A673 (cell line): ENCODE measurements around the gene BTBD2. TPM values are rescaled to one million over a fixed set of nuclear protein-coding genes. Genes with fewer than 3 reads are reported as not detected.

Experiments
- BruUV-seq: library from RNA; stranded (reverse); fragments of 400-500 nt; replicated peaks from 2 replicates; lab custom pipeline; 2021; lab: Mats Ljungman, UMichigan
- CTCF ChIA-PET: fragments of 300-600 bp; sonication (Branson Sonifier 250); formaldehyde crosslinking; loops from one replicate; lab custom pipeline; 2022; ENCODE audit warnings: antibody characterized with exemption; lab: Charles Lee
- POLR2A ChIA-PET: fragments of 300-600 bp; sonication (Branson Sonifier 250); formaldehyde crosslinking; loops from one replicate; lab custom pipeline; 2022; ENCODE audit warnings: antibody characterized with exemption; ENCODE audit not compliant: low non-redundant PET; lab: Charles Lee
- DNase-seq: peaks from one replicate; pipeline ENCODE4 v3.0.0-alpha.2; 2015; ENCODE audit warnings: low spot score
- H3K27ac ChIP-seq: fragments of 200-600 bp; sonication (generic); 2 replicates; pipeline ENCODE4 v1.5.1; 2016; ENCODE audit warnings: mixed run types, low read depth, mild to moderate bottlenecking, mixed read lengths, antibody characterized with exemption, low read length; ENCODE audit not compliant: poor library complexity, severe bottlenecking
- H3K27me3 ChIP-seq: fragments of 200-600 bp; sonication (generic); replicated peaks from 2 replicates; pipeline ENCODE4 v1.6.1; 2017; ENCODE audit warnings: mixed run types, low read depth, mild to moderate bottlenecking, mixed read lengths, antibody characterized with exemption, low read length; ENCODE audit not compliant: insufficient read depth, poor library complexity
- H3K36me3 ChIP-seq: fragments of 200-600 bp; sonication (generic); 2 replicates; pipeline ENCODE4 v1.6.1; 2016; ENCODE audit warnings: mixed run types, mild to moderate bottlenecking, mixed read lengths, antibody characterized with exemption, low read length; ENCODE audit not compliant: insufficient read depth, poor library complexity, severe bottlenecking
- H3K4me1 ChIP-seq: fragments of 200-600 bp; sonication (generic); 2 replicates; pipeline ENCODE4 v1.6.1; 2017; ENCODE audit warnings: mixed run types, mild to moderate bottlenecking, mixed read lengths, antibody characterized with exemption, low read length; ENCODE audit not compliant: insufficient read depth, poor library complexity, severe bottlenecking
- H3K4me3 ChIP-seq: fragments of 200-600 bp; sonication (generic); 2 replicates; pipeline ENCODE4 v1.5.1; 2016; ENCODE audit warnings: low read depth, mixed run types, mild to moderate bottlenecking, mixed read lengths, low read length; ENCODE audit not compliant: poor library complexity, severe bottlenecking
- H3K9me3 ChIP-seq: fragments of 200-600 bp; sonication (generic); 2 replicates; pipeline ENCODE4 v1.6.1; 2016; ENCODE audit warnings: mixed run types, low read depth, mild to moderate bottlenecking, mixed read lengths, antibody characterized with exemption, low read length; ENCODE audit not compliant: poor library complexity, severe bottlenecking
- EZH2 ChIP-seq: fragments of 200-600 bp; sonication (generic); IDR thresholded peaks from 2 replicates; pipeline ENCODE4 v1.6.1; 2017; ENCODE audit warnings: borderline replicate concordance, low read depth, mild to moderate bottlenecking, mixed read lengths, antibody characterized with exemption, low read length; ENCODE audit not compliant: poor library complexity, severe bottlenecking
- intact Hi-C: fragments of 100-400 bp; cut with micrococcal nuclease; formaldehyde crosslinking; loops from one replicate; pipeline ENCODE4 v1.10.0; 2022; ENCODE audit not compliant: unreplicated experiment
- total RNA-seq: library from RNA; stranded (reverse); gene quantifications from 2 replicates; pipeline ENCODE4 v1.2.3, GENCODE V29; 2021
- TF ChIP-seq, protein P1 (sequence below): fragments of 300-800, 200-600 bp; sonication (generic); conservative IDR thresholded peaks from 2 replicates; pipeline ENCODE4 v1.5.1; 2017; ENCODE audit warnings: low read depth, mild to moderate bottlenecking, antibody characterized with exemption, low read length, moderate library complexity, mixed read lengths

BTBD2 gene
- total RNA-seq, 1 experiment from 2014 or later = 91.7 TPM

DNA sequence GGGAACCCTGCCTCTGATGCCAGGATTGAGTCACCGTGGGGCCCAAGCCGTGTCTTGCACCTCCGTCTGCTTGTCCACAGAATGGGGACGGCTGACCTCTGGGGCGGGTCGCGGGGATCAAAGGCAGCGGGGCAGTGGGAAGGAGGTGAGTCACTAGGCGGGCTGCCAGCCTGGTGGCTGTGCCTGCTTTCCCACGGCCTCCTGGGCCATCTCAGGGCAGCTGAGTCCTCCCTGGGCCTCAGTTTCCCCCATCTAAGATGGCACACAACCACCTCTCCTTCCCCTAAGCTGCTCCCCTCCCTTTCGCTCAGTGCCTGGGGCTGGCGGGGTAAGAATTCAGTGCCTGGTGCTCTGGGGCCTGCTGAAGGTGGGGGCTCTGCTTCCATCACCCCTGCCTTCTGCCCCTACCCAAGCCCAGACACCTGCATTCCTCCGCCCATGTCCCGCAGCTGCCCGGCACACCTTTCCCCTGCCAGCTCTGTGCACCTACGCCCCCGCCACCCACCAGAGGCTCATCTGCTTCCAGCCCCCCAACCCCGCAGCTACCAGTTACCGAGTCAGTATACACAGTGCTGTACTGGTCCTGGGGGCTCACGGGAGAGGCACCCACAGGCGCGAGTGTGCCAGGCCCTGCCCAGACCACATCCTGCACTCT is 32.1 kb upstream of the BTBD2 start:
- DNase-seq = no peak
- H3K9me3 ChIP-seq = no peaks in the 10 kb centered on the region
- no peak overlapping the region for H3K4me3 ChIP-seq
- POLR2A ChIA-PET = no interaction called here
- no peaks in the 10 kb centered on the region for H3K27me3 ChIP-seq
- intact Hi-C loops = no loop called here
- BruUV-seq = no TSS peak
- H3K27ac ChIP-seq = no peak overlapping the region
- H3K36me3 ChIP-seq = peaks cover 11% of the 10 kb centered on the region
- peaks cover 18% of the 10 kb centered on the region for H3K4me1 ChIP-seq
- TF ChIP-seq, protein P1, sequence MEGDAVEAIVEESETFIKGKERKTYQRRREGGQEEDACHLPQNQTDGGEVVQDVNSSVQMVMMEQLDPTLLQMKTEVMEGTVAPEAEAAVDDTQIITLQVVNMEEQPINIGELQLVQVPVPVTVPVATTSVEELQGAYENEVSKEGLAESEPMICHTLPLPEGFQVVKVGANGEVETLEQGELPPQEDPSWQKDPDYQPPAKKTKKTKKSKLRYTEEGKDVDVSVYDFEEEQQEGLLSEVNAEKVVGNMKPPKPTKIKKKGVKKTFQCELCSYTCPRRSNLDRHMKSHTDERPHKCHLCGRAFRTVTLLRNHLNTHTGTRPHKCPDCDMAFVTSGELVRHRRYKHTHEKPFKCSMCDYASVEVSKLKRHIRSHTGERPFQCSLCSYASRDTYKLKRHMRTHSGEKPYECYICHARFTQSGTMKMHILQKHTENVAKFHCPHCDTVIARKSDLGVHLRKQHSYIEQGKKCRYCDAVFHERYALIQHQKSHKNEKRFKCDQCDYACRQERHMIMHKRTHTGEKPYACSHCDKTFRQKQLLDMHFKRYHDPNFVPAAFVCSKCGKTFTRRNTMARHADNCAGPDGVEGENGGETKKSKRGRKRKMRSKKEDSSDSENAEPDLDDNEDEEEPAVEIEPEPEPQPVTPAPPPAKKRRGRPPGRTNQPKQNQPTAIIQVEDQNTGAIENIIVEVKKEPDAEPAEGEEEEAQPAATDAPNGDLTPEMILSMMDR = no peak
- no peak for TF ChIP-seq EZH2
- CTCF ChIA-PET = no interaction called here

DNA sequence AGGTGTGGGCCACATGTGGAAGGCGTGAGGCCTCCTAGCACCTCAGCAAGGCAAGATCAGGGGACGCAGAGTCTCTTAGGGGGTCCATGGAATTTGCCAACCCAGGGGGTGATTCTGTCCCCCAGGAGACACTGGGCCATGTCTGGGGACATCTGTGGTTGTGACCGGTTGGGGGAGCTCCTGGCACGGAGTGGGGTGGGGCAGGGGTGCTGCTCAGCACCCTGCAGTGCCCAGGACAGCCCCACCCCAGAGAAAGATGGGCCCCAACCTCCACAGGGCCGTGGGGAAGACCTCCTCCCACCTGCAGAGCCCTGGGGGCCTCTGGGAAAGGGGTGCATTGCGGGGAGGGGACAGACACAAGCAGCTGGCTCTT is 31.5 kb upstream of the BTBD2 start:
- no peak for DNase-seq
- BruUV-seq = no TSS peak
- Histone ChIP-seq H3K27ac (no peak overlapping the region), H3K27me3 (no peaks in the 10 kb centered on the region), H3K4me1 (peaks cover 22% of the 10 kb centered on the region), H3K36me3 (peaks cover 13% of the 10 kb centered on the region), H3K4me3 (no peak overlapping the region), H3K9me3 (no peaks in the 10 kb centered on the region)
- CTCF ChIA-PET = no interaction called here
- intact Hi-C loops = no loop called here
- POLR2A ChIA-PET = no interaction called here
- TF ChIP-seq, protein P1 = no peak
- no peak for TF ChIP-seq EZH2

DNA sequence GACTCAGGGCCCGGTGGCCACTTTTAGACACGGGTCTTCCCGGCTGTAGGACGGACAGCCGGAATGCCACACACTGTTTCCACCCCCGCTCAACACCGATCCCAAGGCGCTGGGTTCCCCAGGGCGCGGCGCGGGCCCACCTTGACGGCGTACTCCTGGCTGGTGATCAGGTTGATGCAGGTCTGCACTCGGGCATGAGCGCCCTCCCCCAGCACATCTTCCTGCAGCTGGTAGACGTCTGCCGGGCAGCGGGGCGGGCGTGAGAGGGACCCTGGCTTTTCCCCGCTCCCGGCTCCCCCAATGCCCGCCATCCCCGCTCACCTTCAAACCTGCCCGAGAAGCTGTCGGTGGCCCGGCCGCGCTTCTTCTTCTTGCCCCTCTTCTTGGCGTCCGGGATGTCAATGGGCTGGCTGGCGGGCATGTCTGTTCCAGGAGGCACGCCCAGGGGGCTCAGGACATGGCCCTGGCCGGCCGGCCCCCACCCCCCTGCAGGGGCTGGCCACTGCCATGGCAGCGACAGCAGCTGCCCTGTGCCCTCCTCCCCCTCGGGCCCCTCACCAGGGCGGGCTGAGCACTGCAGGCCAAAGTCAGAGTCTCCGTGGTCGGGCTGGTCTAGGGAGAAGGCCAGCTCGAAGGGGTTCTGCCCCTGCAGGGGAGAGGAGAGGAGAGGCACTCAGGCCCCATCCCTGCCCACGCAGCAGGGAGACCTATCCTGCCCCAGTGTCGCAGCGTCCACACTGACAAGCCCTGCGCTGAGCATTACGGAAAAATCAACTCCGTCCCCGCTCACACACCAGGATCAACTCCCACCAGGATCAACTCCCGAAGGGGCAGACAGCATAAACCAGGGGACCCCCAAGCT is 30.8 kb upstream of the BTBD2 start:
- BruUV-seq = no TSS peak
- ChIA-PET CTCF (no interaction called here), POLR2A (no interaction called here)
- H3K9me3 ChIP-seq = no peaks in the 10 kb centered on the region
- intact Hi-C loops = no loop called here
- DNase-seq = no peak
- H3K27ac ChIP-seq = peak overlapping the region; percentile 47
- H3K4me3 ChIP-seq = no peak overlapping the region
- H3K27me3 ChIP-seq = no peaks in the 10 kb centered on the region
- peaks cover 16% of the 10 kb centered on the region for H3K36me3 ChIP-seq
- no peak for TF ChIP-seq EZH2
- TF ChIP-seq, protein P1 = no peak
- peaks cover 28% of the 10 kb centered on the region for H3K4me1 ChIP-seq
